Erythroblast (primary cell): Measurements from ENCODE around the gene NADK.

ENCODE experiments used
- GATA1 ChIP-seq: IDR thresholded peaks from 2 replicates; pipeline ENCODE4 v1.6.1; 2011; ENCODE audit warnings: low read depth, mild to moderate bottlenecking, control low read depth, low read length, moderate library complexity
- POLR2A ChIP-seq: IDR thresholded peaks from 2 replicates; pipeline ENCODE4 v1.6.1; 2011; ENCODE audit warnings: mild to moderate bottlenecking, low read length

DNA sequence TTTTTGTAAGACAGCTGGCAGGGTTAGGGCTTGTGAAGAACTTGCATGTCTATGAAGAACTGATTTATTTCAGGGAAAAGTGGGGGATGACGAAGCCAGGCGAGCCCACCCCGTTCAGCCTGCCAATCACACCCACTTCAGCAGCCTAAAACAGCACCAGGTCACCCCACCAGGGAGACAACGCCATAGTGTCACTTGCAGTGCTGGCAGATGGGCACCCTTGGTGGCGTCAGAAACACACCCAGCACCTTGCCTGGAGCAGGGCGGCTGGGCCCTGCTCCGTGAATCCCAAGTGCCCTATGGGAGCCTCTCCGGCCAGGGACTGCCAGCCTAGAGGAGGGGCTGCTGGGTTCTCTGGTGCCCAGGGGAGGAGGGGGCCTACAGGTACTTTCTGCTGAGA, 5.0 kb upstream of the NADK start:
- TF ChIP-seq POLR2A: no peak
- TF ChIP-seq GATA1: no peak
